GM12878 (cell line): ENCODE measurements around the gene LILRB4. TPM values are rescaled to one million over a fixed set of nuclear protein-coding genes. Genes with fewer than 3 reads are reported as not detected.

Experiments
- ATAC-seq: fragments of 200-7000 bp; cut with Tn5 transposase; 3 replicates; pipeline ENCODE4 v1.9.1; 2020; ENCODE audit warnings: mild to moderate bottlenecking, moderate library complexity
- BruUV-seq: library from RNA; stranded (reverse); fragments of 400-500 nt; replicated peaks from 2 replicates; lab custom pipeline; 2021; lab: Mats Ljungman, UMichigan
- CTCF ChIA-PET: fragments of 300-600 bp; sonication (Branson Sonifier 250); formaldehyde crosslinking; extraction: SDS; loops from one replicate; lab custom pipeline; 2021; ENCODE audit warnings: inconsistent platforms; lab: Yijun Ruan, JAX
- POLR2A ChIA-PET: fragments of 350-600 bp; formaldehyde crosslinking; extraction: SDS; loops from one replicate; lab custom pipeline; 2021; ENCODE audit warnings: inconsistent platforms; lab: Charles Lee
- RAD21 ChIA-PET: fragments of 300-600 bp; sonication (Branson Sonifier 250); formaldehyde crosslinking; loops from one replicate; lab custom pipeline; 2023; ENCODE audit warnings: antibody characterized with exemption; ENCODE audit not compliant: unreplicated experiment; lab: Charles Lee
- SMC1A ChIA-PET: fragments of 300-600 bp; sonication (Branson Sonifier 250); formaldehyde crosslinking; loops from one replicate; lab custom pipeline; 2023; ENCODE audit not compliant: unreplicated experiment, uncharacterized antibody; lab: Charles Lee
- DNase-seq: peaks from one replicate; pipeline ENCODE4 v3.0.0-alpha.2; 2011; ENCODE audit warnings: low read depth, low spot score
- FAIRE-seq: peaks from 3 replicates; lab custom pipeline; 2011; peaks lifted over from hg19 to GRCh38; lab: Jason Lieb, UNC
- H2AFZ ChIP-seq: 2 replicates; pipeline ENCODE4 v1.6.0; 2011; ENCODE audit warnings: low read depth, low read length, control low read depth; ENCODE audit not compliant: control insufficient read depth
- H3K27ac ChIP-seq: 2 replicates; pipeline ENCODE4 v1.5.1; 2011; ENCODE audit warnings: control low read depth; ENCODE audit not compliant: control insufficient read depth, insufficient read depth
- H3K27me3 ChIP-seq, 2 experiments: replicated peaks in 1 of 2; 2 replicates each; pipeline versions ENCODE4 v1.6.0 to v1.6.1; 2011; ENCODE audit warnings: low read length in 1 of 2; ENCODE audit not compliant: control insufficient read depth in 2 of 2, insufficient read depth in 2 of 2
- H3K36me3 ChIP-seq, 2 experiments: 2 replicates each; pipeline ENCODE4 v1.5.1; 2011; ENCODE audit warnings: low read length in 1 of 2; ENCODE audit not compliant: control insufficient read depth in 2 of 2, insufficient read depth in 2 of 2
- H3K4me1 ChIP-seq: 2 replicates; pipeline ENCODE4 v1.6.1; 2011; ENCODE audit warnings: mild to moderate bottlenecking, low read length, moderate library complexity, mixed read lengths; ENCODE audit not compliant: control insufficient read depth, insufficient read depth
- H3K4me2 ChIP-seq: 2 replicates; pipeline ENCODE4 v1.6.0; 2011; ENCODE audit warnings: control low read depth; ENCODE audit not compliant: control insufficient read depth, insufficient read depth
- H3K4me3 ChIP-seq: fragments of 200-600 bp; sonication (generic); 2 replicates; pipeline ENCODE4 v1.5.1; 2016
- H3K79me2 ChIP-seq: 2 replicates; pipeline ENCODE4 v1.6.0; 2011; ENCODE audit warnings: low read length; ENCODE audit not compliant: control insufficient read depth, insufficient read depth
- H3K9ac ChIP-seq: 2 replicates; pipeline ENCODE4 v1.8.0; 2011; ENCODE audit warnings: low read length, control low read depth, mixed read lengths; ENCODE audit not compliant: control insufficient read depth, insufficient read depth
- H3K9me3 ChIP-seq: replicated peaks from 3 replicates; pipeline ENCODE4 v1.5.1; 2011; ENCODE audit warnings: mild to moderate bottlenecking, low read length; ENCODE audit not compliant: control insufficient read depth, insufficient read depth
- H4K20me1 ChIP-seq: 2 replicates; pipeline ENCODE4 v1.6.0; 2011; ENCODE audit not compliant: control insufficient read depth, insufficient read depth
- EED ChIP-seq: sonication (generic); IDR thresholded peaks from 2 replicates; pipeline ENCODE4 v1.6.1; 2016; ENCODE audit warnings: antibody characterized with exemption, low read depth
- FOXM1 ChIP-seq: IDR thresholded peaks from 2 replicates; pipeline ENCODE4 v1.6.1; 2012; ENCODE audit warnings: low read depth, mild to moderate bottlenecking, inconsistent platforms, low read length, moderate library complexity
- HDGF ChIP-seq: fragments of 450-650 bp; IDR thresholded peaks from 2 replicates; pipeline ENCODE4 v1.6.1; 2016; ENCODE audit warnings: antibody characterized with exemption
- REST ChIP-seq: IDR thresholded peaks from 2 replicates; pipeline ENCODE4 v1.6.1; 2012; ENCODE audit warnings: mild to moderate bottlenecking, low read depth, low read length
- SKIL ChIP-seq: fragments of 450-650 bp; IDR thresholded peaks from 2 replicates; pipeline ENCODE4 v1.6.1; 2017; ENCODE audit warnings: mild to moderate bottlenecking, low read depth, inconsistent platforms; ENCODE audit not compliant: poor library complexity, severe bottlenecking
- STAT3 ChIP-seq: IDR thresholded peaks from 2 replicates; pipeline ENCODE4 v1.6.1; 2011; ENCODE audit warnings: low read depth, low read length, improper control_type of control experiment
- ZBTB11 ChIP-seq: fragments of 450-650 bp; formaldehyde crosslinking; IDR thresholded peaks from 2 replicates; pipeline ENCODE4 v1.5.0; 2022; ENCODE audit warnings: mild to moderate bottlenecking, missing genetic modification characterization
- ZNF687 ChIP-seq: fragments of 450-650 bp; IDR thresholded peaks from 2 replicates; pipeline ENCODE4 v1.6.1; 2017; ENCODE audit warnings: mild to moderate bottlenecking, moderate library complexity
- WGBS: methylation state at CpG from one replicate; pipeline ENCODE4 v1.1.6; 2016; ENCODE audit warnings: low lambda C conversion rate; ENCODE audit not compliant: insufficient replicate concordance, insufficient coverage; ENCODE audit errors: missing lambda C conversion rate; 5-methylcytosine and 5-hydroxymethylcytosine counted together
- in situ Hi-C: fragments of 300-500 bp; cut with MboI; formaldehyde crosslinking; loops from 9 replicates; pipeline ENCODE4 v1.14.3; 2018; ENCODE audit warnings: mixed read lengths
- intact Hi-C: fragments of 100-400 bp; cut with micrococcal nuclease; formaldehyde crosslinking; loops from one replicate; pipeline ENCODE4 v1.14.2; 2022; ENCODE audit not compliant: unreplicated experiment
- polyA plus RNA-seq, 11 experiments: library from polyadenylated mRNA; depleted of rRNA in 4 of 11; unstranded in 6 of 11; stranded (reverse) in 5 of 11; fragments of >200 nt; fragmentation: Nextera tagmentation in 4 of 11; fragmentation: Illumina TruSeq in 1 of 11; extraction: Ambion mirVana in 4 of 11; extraction: Trizol in 1 of 11; gene quantifications; 1 replicate in 1 of 11; 2 replicates in 10 of 11; pipeline versions ENCODE4 v1.2.1 to v1.2.3, GENCODE V29; 2011 to 2016; ENCODE audit warnings: inconsistent platforms in 2 of 11, missing spikeins in 2 of 11, low read depth in 1 of 11
- total RNA-seq, 4 experiments: library from RNA; depleted of rRNA in 3 of 4; stranded (reverse); fragments of >200 nt in 3 of 4; fragmentation: Illumina TruSeq in 1 of 4; extraction: Trizol in 1 of 4; gene quantifications; 2 replicates each; pipeline versions ENCODE4 v1.2.1 to v1.2.3, GENCODE V29; 2013 to 2021

The LILRB4 gene
- total and polyA plus RNA-seq, 10 of the 15 experiments (the other 5 are each of a cell fraction or from before 2014, with no cell fraction given): 2.0 to 39.8 (median 16.0) TPM

GRCh38 chr19:54691582-54692297, 29.0 kb downstream of the LILRB4 start (continued):
- TF ChIP-seq SKIL: no peak

GRCh38 chr19:54692298-54692615, 29.5 kb downstream of the LILRB4 start:
- no peaks in the 10 kb centered on the region for H3K9me3 ChIP-seq
- no peaks in the 10 kb centered on the region for H4K20me1 ChIP-seq
- ATAC-seq (no peak), DNase-seq (no peak), FAIRE-seq (no peak)
- 16% methylated on average over 4 of the region's 4 CpGs for WGBS
- intact Hi-C loops: no loop called here
- no peaks in the 10 kb centered on the region for H3K27me3 ChIP-seq
- ChIA-PET CTCF (no interaction called here), RAD21 (no interaction called here), POLR2A (no interaction called here), SMC1A (no interaction called here)
- H3K36me3 ChIP-seq: no peaks in the 10 kb centered on the region
- no peak overlapping the region for H3K4me3 ChIP-seq
- H3K27ac ChIP-seq: no peak overlapping the region
- no peak overlapping the region for H2AFZ ChIP-seq
- BruUV-seq: no TSS peak
- no peak overlapping the region for H3K9ac ChIP-seq
- H3K79me2 ChIP-seq: no peaks in the 10 kb centered on the region
- no peaks in the 10 kb centered on the region for H3K4me1 ChIP-seq
- in situ Hi-C loops: no loop called here
- H3K4me2 ChIP-seq: no peak overlapping the region
- TF ChIP-seq EED (no peak), STAT3 (no peak), ZNF687 (no peak), HDGF (no peak), ZBTB11 (CRISPR knock-in tag) (no peak), FOXM1 (no peak), REST (no peak)
